Measurements from ENCODE around the gene TMEM138. TPM values are rescaled to one million over a fixed set of nuclear protein-coding genes. Genes with fewer than 3 reads are reported as not detected.
A peak's percentile ranks its signal among the peaks of the same experiment; 100 is the strongest.

The TMEM138 gene
- polyA plus RNA-seq, 1 donor from 2014 or later, result 19.6 TPM

DNA sequence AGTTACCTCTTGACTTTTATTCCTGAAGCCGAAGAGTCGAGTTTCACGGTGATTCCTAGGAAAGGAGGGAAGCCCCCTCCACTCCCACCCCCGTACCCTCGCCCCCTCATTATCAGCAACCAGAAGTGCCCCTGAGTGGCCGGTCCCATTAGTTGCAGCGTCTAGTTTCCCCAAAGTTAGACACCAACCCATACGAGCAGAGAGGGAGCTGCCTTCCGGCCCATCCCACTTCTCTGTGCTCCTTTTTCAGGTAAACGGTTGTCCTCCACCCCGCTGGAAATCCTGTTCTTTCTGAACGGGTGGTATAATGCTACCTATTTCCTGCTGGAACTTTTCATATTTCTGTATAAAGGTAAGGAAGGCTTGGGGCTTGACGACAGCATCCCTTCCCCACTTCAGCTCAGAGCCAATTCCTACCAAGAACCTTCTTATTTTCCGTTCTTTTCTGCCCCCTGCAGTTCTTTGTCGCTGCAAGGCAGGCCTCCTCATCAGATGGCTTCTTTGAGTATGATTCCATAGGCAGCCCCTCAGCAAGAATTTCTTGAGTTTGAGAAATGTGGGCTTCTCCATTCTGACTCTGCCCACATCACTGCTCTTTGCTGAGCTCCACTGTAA is 30.9 kb downstream of the TMEM138 start:
- H2AFZ ChIP-seq (ENCODE audit: low read depth, low read length), result peak overlapping the region; percentile 40
- no peaks in the 10 kb centered on the region for H3K27me3 ChIP-seq (ENCODE audit: insufficient read depth, low read depth, low read length)
- TF ChIP-seq, protein P1, sequence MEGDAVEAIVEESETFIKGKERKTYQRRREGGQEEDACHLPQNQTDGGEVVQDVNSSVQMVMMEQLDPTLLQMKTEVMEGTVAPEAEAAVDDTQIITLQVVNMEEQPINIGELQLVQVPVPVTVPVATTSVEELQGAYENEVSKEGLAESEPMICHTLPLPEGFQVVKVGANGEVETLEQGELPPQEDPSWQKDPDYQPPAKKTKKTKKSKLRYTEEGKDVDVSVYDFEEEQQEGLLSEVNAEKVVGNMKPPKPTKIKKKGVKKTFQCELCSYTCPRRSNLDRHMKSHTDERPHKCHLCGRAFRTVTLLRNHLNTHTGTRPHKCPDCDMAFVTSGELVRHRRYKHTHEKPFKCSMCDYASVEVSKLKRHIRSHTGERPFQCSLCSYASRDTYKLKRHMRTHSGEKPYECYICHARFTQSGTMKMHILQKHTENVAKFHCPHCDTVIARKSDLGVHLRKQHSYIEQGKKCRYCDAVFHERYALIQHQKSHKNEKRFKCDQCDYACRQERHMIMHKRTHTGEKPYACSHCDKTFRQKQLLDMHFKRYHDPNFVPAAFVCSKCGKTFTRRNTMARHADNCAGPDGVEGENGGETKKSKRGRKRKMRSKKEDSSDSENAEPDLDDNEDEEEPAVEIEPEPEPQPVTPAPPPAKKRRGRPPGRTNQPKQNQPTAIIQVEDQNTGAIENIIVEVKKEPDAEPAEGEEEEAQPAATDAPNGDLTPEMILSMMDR (IDR thresholded peaks at IDR 0.05; ENCODE audit: poor library complexity, severe bottlenecking), result peak; percentile 42
- peak; percentile 32 for TF ChIP-seq RAD21 (conservative IDR thresholded peaks at IDR 0.05)
- no peak for TF ChIP-seq SMC3 (conservative IDR thresholded peaks at IDR 0.05; ENCODE audit: poor library complexity)
- TF ChIP-seq, protein P2, sequence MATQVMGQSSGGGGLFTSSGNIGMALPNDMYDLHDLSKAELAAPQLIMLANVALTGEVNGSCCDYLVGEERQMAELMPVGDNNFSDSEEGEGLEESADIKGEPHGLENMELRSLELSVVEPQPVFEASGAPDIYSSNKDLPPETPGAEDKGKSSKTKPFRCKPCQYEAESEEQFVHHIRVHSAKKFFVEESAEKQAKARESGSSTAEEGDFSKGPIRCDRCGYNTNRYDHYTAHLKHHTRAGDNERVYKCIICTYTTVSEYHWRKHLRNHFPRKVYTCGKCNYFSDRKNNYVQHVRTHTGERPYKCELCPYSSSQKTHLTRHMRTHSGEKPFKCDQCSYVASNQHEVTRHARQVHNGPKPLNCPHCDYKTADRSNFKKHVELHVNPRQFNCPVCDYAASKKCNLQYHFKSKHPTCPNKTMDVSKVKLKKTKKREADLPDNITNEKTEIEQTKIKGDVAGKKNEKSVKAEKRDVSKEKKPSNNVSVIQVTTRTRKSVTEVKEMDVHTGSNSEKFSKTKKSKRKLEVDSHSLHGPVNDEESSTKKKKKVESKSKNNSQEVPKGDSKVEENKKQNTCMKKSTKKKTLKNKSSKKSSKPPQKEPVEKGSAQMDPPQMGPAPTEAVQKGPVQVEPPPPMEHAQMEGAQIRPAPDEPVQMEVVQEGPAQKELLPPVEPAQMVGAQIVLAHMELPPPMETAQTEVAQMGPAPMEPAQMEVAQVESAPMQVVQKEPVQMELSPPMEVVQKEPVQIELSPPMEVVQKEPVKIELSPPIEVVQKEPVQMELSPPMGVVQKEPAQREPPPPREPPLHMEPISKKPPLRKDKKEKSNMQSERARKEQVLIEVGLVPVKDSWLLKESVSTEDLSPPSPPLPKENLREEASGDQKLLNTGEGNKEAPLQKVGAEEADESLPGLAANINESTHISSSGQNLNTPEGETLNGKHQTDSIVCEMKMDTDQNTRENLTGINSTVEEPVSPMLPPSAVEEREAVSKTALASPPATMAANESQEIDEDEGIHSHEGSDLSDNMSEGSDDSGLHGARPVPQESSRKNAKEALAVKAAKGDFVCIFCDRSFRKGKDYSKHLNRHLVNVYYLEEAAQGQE (IDR thresholded peaks at IDR 0.05; ENCODE audit: borderline replicate concordance), result peak; percentile 3
- no peak for TF ChIP-seq POLR2AphosphoS5 (IDR thresholded peaks at IDR 0.05)
- no peak for TF ChIP-seq MXI1 (conservative IDR thresholded peaks at IDR 0.05; ENCODE audit: poor library complexity, severe bottlenecking)
- no peaks in the 10 kb centered on the region for H3F3A ChIP-seq (ENCODE audit: insufficient read depth, low read length, poor library complexity, severe bottlenecking)
- H3K27ac ChIP-seq (ENCODE audit: low read length), result peak overlapping the region; percentile 42
- peak overlapping the region; percentile 17 for H3K4me2 ChIP-seq (ENCODE audit: low read length)
- H3K9me3 ChIP-seq (ENCODE audit: low read length), result no peaks in the 10 kb centered on the region
- no peaks in the 10 kb centered on the region for H3K79me2 ChIP-seq (replicated peaks; ENCODE audit: insufficient read depth, low read length)
- peak overlapping the region; percentile 69 for H3K9ac ChIP-seq (ENCODE audit: low read length)
- H4K20me1 ChIP-seq (ENCODE audit: insufficient read depth), result no peaks in the 10 kb centered on the region
- H3K36me3 ChIP-seq (ENCODE audit: insufficient read depth, low read length), result no peaks in the 10 kb centered on the region
- H3K9me2 ChIP-seq (ENCODE audit: insufficient read depth, low read length), result no peaks in the 10 kb centered on the region
- peak overlapping the region; percentile 71 for H3K4me3 ChIP-seq (ENCODE audit: low read length)

DNA sequence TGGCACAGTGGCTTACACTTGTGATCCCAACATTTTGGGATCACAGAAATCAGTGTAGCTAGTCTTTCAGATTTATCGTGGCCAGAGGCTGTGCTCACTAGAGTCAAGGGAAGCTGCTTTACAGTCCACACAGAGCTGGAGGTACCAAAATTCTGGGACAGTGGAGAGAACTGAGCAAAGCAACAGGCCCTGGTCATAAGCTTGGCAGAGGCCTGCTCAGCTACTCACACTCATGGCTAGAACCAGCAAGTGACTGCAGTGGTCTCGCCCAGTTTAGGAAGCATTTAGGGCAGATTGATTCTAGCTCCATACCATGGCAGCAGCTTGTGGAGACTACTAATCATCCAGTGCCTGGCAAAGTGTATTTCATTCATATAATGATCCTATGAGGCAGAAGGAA is 39.0 kb downstream of the TMEM138 start:
- no peaks in the 10 kb centered on the region for H3K9me3 ChIP-seq (ENCODE audit: low read length)
- H2AFZ ChIP-seq (ENCODE audit: low read depth, low read length), result no peak overlapping the region
- peaks cover 8% of the 10 kb centered on the region for H3K36me3 ChIP-seq (ENCODE audit: insufficient read depth, low read length)
- H3K79me2 ChIP-seq (replicated peaks; ENCODE audit: insufficient read depth, low read length), result no peaks in the 10 kb centered on the region
- TF ChIP-seq EP300 (conservative IDR thresholded peaks at IDR 0.05; ENCODE audit: poor library complexity, severe bottlenecking) (no peak), MXI1 (conservative IDR thresholded peaks at IDR 0.05; ENCODE audit: poor library complexity, severe bottlenecking) (no peak), TAF1 (IDR thresholded peaks at IDR 0.05; ENCODE audit: low read depth) (no peak), POLR2AphosphoS5 (IDR thresholded peaks at IDR 0.05) (no peak), SMC3 (conservative IDR thresholded peaks at IDR 0.05; ENCODE audit: poor library complexity) (no peak), EZH2 (IDR thresholded peaks at IDR 0.05; ENCODE audit: borderline replicate concordance, insufficient read depth, low read length, poor library complexity, severe bottlenecking) (no peak), RAD21 (conservative IDR thresholded peaks at IDR 0.05) (no peak)
- TF ChIP-seq, protein P1 (IDR thresholded peaks at IDR 0.05; ENCODE audit: poor library complexity, severe bottlenecking), result no peak
- TF ChIP-seq, protein P2 (IDR thresholded peaks at IDR 0.05; ENCODE audit: borderline replicate concordance), result no peak
- no peak overlapping the region for H3K27ac ChIP-seq (ENCODE audit: low read length)
- no peaks in the 10 kb centered on the region for H3F3A ChIP-seq (ENCODE audit: insufficient read depth, low read length, poor library complexity, severe bottlenecking)
- H3K9me2 ChIP-seq (ENCODE audit: insufficient read depth, low read length), result no peaks in the 10 kb centered on the region
- H3K27me3 ChIP-seq (ENCODE audit: insufficient read depth, low read depth, low read length), result no peaks in the 10 kb centered on the region
- H3K9ac ChIP-seq (ENCODE audit: low read length), result no peak overlapping the region
- no peak overlapping the region for H3K4me3 ChIP-seq (ENCODE audit: low read length)
- no peaks in the 10 kb centered on the region for H4K20me1 ChIP-seq (ENCODE audit: insufficient read depth)
- H3K4me2 ChIP-seq (ENCODE audit: low read length), result no peak overlapping the region
